Measurements from ENCODE around the gene CACNA2D1.

CACNA2D1 gene

GRCh38 chr7:82376739-82377138, 66.8 kb downstream of the CACNA2D1 start:
- no peak for TF ChIP-seq TCF12 (IDR thresholded peaks at IDR 0.05; ENCODE audit: low read depth)
- TF ChIP-seq CEBPB (IDR thresholded peaks at IDR 0.05): no peak
- TF ChIP-seq TEAD4 (IDR thresholded peaks at IDR 0.05): no peak
- TF ChIP-seq TAF1 (IDR thresholded peaks at IDR 0.05; ENCODE audit: low read depth): no peak
- no peak for TF ChIP-seq YY1 (IDR thresholded peaks at IDR 0.05; ENCODE audit: low read depth)
- TF ChIP-seq REST (IDR thresholded peaks at IDR 0.05; ENCODE audit: low read depth): no peak
- no peak for TF ChIP-seq CREB1 (IDR thresholded peaks at IDR 0.05; ENCODE audit: low read depth)
- no peak for TF ChIP-seq ZBTB7A (IDR thresholded peaks at IDR 0.05; ENCODE audit: low read depth)
- no peak for TF ChIP-seq RAD21 (IDR thresholded peaks at IDR 0.05; ENCODE audit: low read depth)
- no peak for TF ChIP-seq USF1 (IDR thresholded peaks at IDR 0.05)
- no peak for TF ChIP-seq FOXM1 (IDR thresholded peaks at IDR 0.05; ENCODE audit: borderline replicate concordance, low read depth)
- TF ChIP-seq NFIC (IDR thresholded peaks at IDR 0.05): no peak
- no peak for TF ChIP-seq EP300 (IDR thresholded peaks at IDR 0.05; ENCODE audit: borderline replicate concordance)
- no peak for TF ChIP-seq EGR1 (IDR thresholded peaks at IDR 0.05)
- TF ChIP-seq MAX (IDR thresholded peaks at IDR 0.05): no peak

- no peak for TF ChIP-seq FOXM1 (IDR thresholded peaks at IDR 0.05; ENCODE audit: borderline replicate concordance, low read depth)
- no peak for TF ChIP-seq YY1 (IDR thresholded peaks at IDR 0.05; ENCODE audit: low read depth)
- TF ChIP-seq RAD21 (IDR thresholded peaks at IDR 0.05; ENCODE audit: low read depth): no peak
- no peak for TF ChIP-seq NFIC (IDR thresholded peaks at IDR 0.05)
- no peak for TF ChIP-seq CEBPB (IDR thresholded peaks at IDR 0.05)
- TF ChIP-seq MAX (IDR thresholded peaks at IDR 0.05): no peak
- no peak for TF ChIP-seq TCF12 (IDR thresholded peaks at IDR 0.05; ENCODE audit: low read depth)
- no peak for TF ChIP-seq REST (IDR thresholded peaks at IDR 0.05; ENCODE audit: low read depth)
- no peak for TF ChIP-seq ZBTB7A (IDR thresholded peaks at IDR 0.05; ENCODE audit: low read depth)
- no peak for TF ChIP-seq USF1 (IDR thresholded peaks at IDR 0.05)
- no peak for TF ChIP-seq TEAD4 (IDR thresholded peaks at IDR 0.05)
- no peak for TF ChIP-seq EGR1 (IDR thresholded peaks at IDR 0.05)
- TF ChIP-seq TAF1 (IDR thresholded peaks at IDR 0.05; ENCODE audit: low read depth): no peak
- no peak for TF ChIP-seq EP300 (IDR thresholded peaks at IDR 0.05; ENCODE audit: borderline replicate concordance)
- TF ChIP-seq CREB1 (IDR thresholded peaks at IDR 0.05; ENCODE audit: low read depth): no peak
These were observed 67.9 kb downstream of the CACNA2D1 start for GRCh38 chr7:82375713-82376112.

GRCh38 chr7:82375129-82375528, 68.4 kb downstream of the CACNA2D1 start:
- no peak for TF ChIP-seq RAD21 (IDR thresholded peaks at IDR 0.05; ENCODE audit: low read depth)
- no peak for TF ChIP-seq EP300 (IDR thresholded peaks at IDR 0.05; ENCODE audit: borderline replicate concordance)
- TF ChIP-seq FOXM1 (IDR thresholded peaks at IDR 0.05; ENCODE audit: borderline replicate concordance, low read depth): no peak
- TF ChIP-seq REST (IDR thresholded peaks at IDR 0.05; ENCODE audit: low read depth): no peak
- TF ChIP-seq ZBTB7A (IDR thresholded peaks at IDR 0.05; ENCODE audit: low read depth): no peak
- TF ChIP-seq USF1 (IDR thresholded peaks at IDR 0.05): no peak
- TF ChIP-seq TAF1 (IDR thresholded peaks at IDR 0.05; ENCODE audit: low read depth): no peak
- TF ChIP-seq CEBPB (IDR thresholded peaks at IDR 0.05): no peak
- TF ChIP-seq TEAD4 (IDR thresholded peaks at IDR 0.05): no peak
- TF ChIP-seq NFIC (IDR thresholded peaks at IDR 0.05): no peak
- no peak for TF ChIP-seq YY1 (IDR thresholded peaks at IDR 0.05; ENCODE audit: low read depth)

Measured in Ishikawa (cell line).